OCI-LY3 (cell line): ENCODE measurements around the gene ATP13A2.

Experiments used
- H2AFZ ChIP-seq: fragments of 200-600, 300-600 bp; shearing (Covaris generic); 2 replicates; pipeline ENCODE4 v1.6.0; 2014; ENCODE audit warnings: antibody characterized with exemption, low read depth, low read length
- H3K27ac ChIP-seq: fragments of 200-600, 300-600 bp; sonication (generic); 2 replicates; pipeline ENCODE4 v1.5.1; 2014; ENCODE audit warnings: mild to moderate bottlenecking, low read length, moderate library complexity, mixed read lengths
- H3K27me3 ChIP-seq: fragments of 200-600, 300-600 bp; sonication (generic); 2 replicates; pipeline ENCODE4 v1.6.1; 2014; ENCODE audit warnings: low read depth, low read length, mixed read lengths
- H3K36me3 ChIP-seq: fragments of 200-600, 300-600 bp; sonication (generic); replicated peaks from 2 replicates; pipeline ENCODE3; 2014; ENCODE audit warnings: low read depth, low read length, mixed read lengths
- H3K4me1 ChIP-seq: fragments of 300-600, 200-600 bp; sonication (generic); 2 replicates; pipeline ENCODE4 v1.6.1; 2014; ENCODE audit warnings: low read length, mixed read lengths
- H3K4me2 ChIP-seq: fragments of 200-600, 300-600 bp; sonication (generic); 2 replicates; pipeline ENCODE4 v1.6.1; 2014; ENCODE audit warnings: low read length, mixed read lengths
- H3K4me3 ChIP-seq: fragments of 300-600, 200-600 bp; sonication (generic); 2 replicates; pipeline ENCODE4 v1.5.1; 2014; ENCODE audit warnings: antibody characterized with exemption, mild to moderate bottlenecking, low read length, moderate library complexity
- H3K79me2 ChIP-seq: fragments of 300-600, 200-600 bp; shearing (Covaris generic); 2 replicates; pipeline ENCODE4 v1.6.1; 2014; ENCODE audit warnings: mild to moderate bottlenecking, low read length, mixed read lengths
- H3K9ac ChIP-seq: fragments of 300-600, 200-600 bp; shearing (Covaris generic); 2 replicates; pipeline ENCODE4 v1.6.0; 2014; ENCODE audit warnings: mild to moderate bottlenecking, low read length, moderate library complexity
- H3K9me3 ChIP-seq: fragments of 200-600, 300-600 bp; shearing (Covaris generic); 2 replicates; pipeline ENCODE4 v1.6.1; 2014; ENCODE audit warnings: low read length, mixed read lengths; ENCODE audit not compliant: insufficient read depth
- H4K20me1 ChIP-seq: fragments of 200-600, 300-600 bp; sonication (generic); 2 replicates; pipeline ENCODE4 v1.6.1; 2016; ENCODE audit warnings: low read length, mixed read lengths; ENCODE audit not compliant: insufficient read depth
- CTCF ChIP-seq: fragments of 200-600, 300-600 bp; sonication (generic); IDR thresholded peaks from 2 replicates; pipeline ENCODE4 v1.5.1; 2014; ENCODE audit warnings: antibody characterized with exemption, low read length, low read depth
- EZH2phosphoT487 ChIP-seq: fragments of 200-600 bp; shearing (Covaris generic); IDR thresholded peaks from 2 replicates; pipeline ENCODE4 v1.6.1; 2018; ENCODE audit warnings: antibody characterized with exemption, mixed run types, low read depth

Gene ATP13A2

DNA sequence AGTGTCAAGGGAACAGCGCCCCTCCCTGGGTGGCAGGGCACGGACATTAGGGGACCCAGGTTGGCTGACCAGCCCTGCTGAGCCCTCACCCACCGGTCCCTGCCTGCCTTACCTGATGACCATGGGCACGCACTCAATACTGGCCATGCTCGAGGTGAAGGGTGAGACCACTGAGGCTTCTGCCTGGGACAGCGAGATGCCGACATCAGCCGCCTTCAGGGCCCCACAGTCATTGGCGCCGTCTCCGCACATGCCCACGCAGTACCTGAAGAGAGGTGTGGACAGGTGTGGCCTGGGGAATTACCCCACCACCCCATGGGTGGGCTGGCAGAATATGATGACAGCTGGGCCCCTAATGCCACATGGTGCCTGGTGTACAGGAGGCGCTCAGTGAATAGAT lies 23.5 kb downstream of the ATP13A2 start:
- no peak overlapping the region for H3K27ac ChIP-seq
- H3K4me2 ChIP-seq = no peak overlapping the region
- no peaks in the 10 kb centered on the region for H3K9me3 ChIP-seq
- no peaks in the 10 kb centered on the region for H4K20me1 ChIP-seq
- TF ChIP-seq EZH2phosphoT487 (no peak), CTCF (no peak)
- H3K79me2 ChIP-seq = no peaks in the 10 kb centered on the region
- no peaks in the 10 kb centered on the region for H3K36me3 ChIP-seq
- no peaks in the 10 kb centered on the region for H3K27me3 ChIP-seq
- H3K9ac ChIP-seq = no peak overlapping the region
- H3K4me1 ChIP-seq = no peaks in the 10 kb centered on the region
- no peak overlapping the region for H3K4me3 ChIP-seq
- H2AFZ ChIP-seq = no peak overlapping the region

GRCh38 chr1:16986962-16987361 lies 24.8 kb downstream of the ATP13A2 start:
- H3K9ac ChIP-seq = no peak overlapping the region
- H3K36me3 ChIP-seq = no peaks in the 10 kb centered on the region
- H3K9me3 ChIP-seq = no peaks in the 10 kb centered on the region
- H3K27ac ChIP-seq = no peak overlapping the region
- no peak overlapping the region for H3K4me3 ChIP-seq
- no peak overlapping the region for H2AFZ ChIP-seq
- no peak overlapping the region for H3K4me2 ChIP-seq
- no peak for TF ChIP-seq EZH2phosphoT487
- TF ChIP-seq CTCF = peak; percentile 36
- no peaks in the 10 kb centered on the region for H3K27me3 ChIP-seq
- no peaks in the 10 kb centered on the region for H4K20me1 ChIP-seq
- no peaks in the 10 kb centered on the region for H3K4me1 ChIP-seq
- H3K79me2 ChIP-seq = no peaks in the 10 kb centered on the region

- Histone ChIP-seq H3K36me3 (no peaks in the 10 kb centered on the region), H3K4me1 (no peaks in the 10 kb centered on the region), H3K4me3 (no peak overlapping the region), H3K79me2 (no peaks in the 10 kb centered on the region), H2AFZ (no peak overlapping the region), H3K9me3 (no peaks in the 10 kb centered on the region), H3K27ac (no peak overlapping the region), H3K4me2 (no peak overlapping the region), H3K9ac (no peak overlapping the region), H3K27me3 (no peaks in the 10 kb centered on the region), H4K20me1 (no peaks in the 10 kb centered on the region)
- TF ChIP-seq EZH2phosphoT487 (no peak), CTCF (no peak)
These were observed 25.2 kb downstream of the ATP13A2 start for GRCh38 chr1:16986560-16986959.

DNA sequence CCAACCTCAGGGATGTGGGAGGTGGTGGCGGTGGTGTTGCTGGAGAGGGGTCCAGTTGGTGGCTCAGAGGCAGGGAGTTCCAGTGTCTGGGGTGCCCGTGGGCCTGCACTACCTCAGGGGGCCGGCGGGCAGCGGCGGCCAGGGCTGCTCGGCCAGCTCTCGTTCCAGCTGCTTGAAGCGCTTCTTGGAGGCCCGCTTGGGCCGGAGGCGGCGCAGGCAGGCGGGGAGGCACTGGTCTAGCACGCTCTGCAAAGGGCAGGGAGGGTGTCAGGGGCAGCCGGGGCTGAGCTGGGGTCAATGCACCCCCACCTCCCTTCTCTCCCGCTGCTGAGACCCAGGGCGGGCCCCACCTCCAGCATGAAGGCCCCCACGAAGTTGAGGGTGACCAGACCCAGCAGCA lies 25.6 kb downstream of the ATP13A2 start:
- Histone ChIP-seq H3K27ac (no peak overlapping the region), H3K9ac (no peak overlapping the region), H2AFZ (no peak overlapping the region), H3K36me3 (no peaks in the 10 kb centered on the region), H3K9me3 (no peaks in the 10 kb centered on the region), H3K4me2 (no peak overlapping the region), H4K20me1 (no peaks in the 10 kb centered on the region), H3K4me1 (no peaks in the 10 kb centered on the region), H3K4me3 (no peak overlapping the region), H3K79me2 (no peaks in the 10 kb centered on the region), H3K27me3 (no peaks in the 10 kb centered on the region)
- TF ChIP-seq EZH2phosphoT487 = no peak
- TF ChIP-seq CTCF = no peak
